Activated CD8-positive, alpha-beta memory T cell treated with anti-CD3 and anti-CD28 coated beads for 1 hour (primary cell): Measurements from ENCODE around the gene MSRB3.

ENCODE experiments used
- DNase-seq, 2 donors: peaks; one replicate each; pipeline ENCODE4 v3.0.0-alpha.2; 2020; ENCODE audit warnings: low read depth in 1 of 2; ENCODE audit errors: extremely low read depth in 1 of 2

Gene MSRB3

GRCh38 chr12:65493913-65494245, 215.4 kb downstream of the MSRB3 start:
- no peak for DNase-seq

GRCh38 chr12:65494537-65494936, 216.1 kb downstream of the MSRB3 start:
- no peak for DNase-seq

- no peak for DNase-seq
These were observed 216.8 kb downstream of the MSRB3 start for GRCh38 chr12:65495233-65495632.

GRCh38 chr12:65496617-65497016, 218.1 kb downstream of the MSRB3 start:
- no peak for DNase-seq

GRCh38 chr12:65497660-65498059, 219.2 kb downstream of the MSRB3 start:
- no peak for DNase-seq

GRCh38 chr12:65499167-65499566, 220.7 kb downstream of the MSRB3 start:
- no peak for DNase-seq

GRCh38 chr12:65500091-65500900, 221.8 kb downstream of the MSRB3 start:
- no peak for DNase-seq

GRCh38 chr12:65501093-65501621, 222.7 kb downstream of the MSRB3 start:
- DNase-seq = no peak

GRCh38 chr12:65501935-65502334, 223.5 kb downstream of the MSRB3 start:
- DNase-seq = no peak

- no peak for DNase-seq
These were observed 225.9 kb downstream of the MSRB3 start for GRCh38 chr12:65504417-65504816.

- no peak for DNase-seq
These were observed 227.1 kb downstream of the MSRB3 start for GRCh38 chr12:65505386-65506121.

GRCh38 chr12:65508276-65509035, 230.0 kb downstream of the MSRB3 start:
- no peak for DNase-seq

GRCh38 chr12:65510007-65510406, 231.5 kb downstream of the MSRB3 start:
- no peak for DNase-seq

GRCh38 chr12:65510584-65511050, 232.1 kb downstream of the MSRB3 start:
- no peak for DNase-seq

GRCh38 chr12:65511134-65511834, 232.8 kb downstream of the MSRB3 start:
- DNase-seq = no peak

GRCh38 chr12:65511912-65512311, 233.4 kb downstream of the MSRB3 start:
- no peak for DNase-seq
